ENCODE measurements around the gene DPH2. TPM values are rescaled to one million over a fixed set of nuclear protein-coding genes. Genes with fewer than 3 reads are reported as not detected.

Gene DPH2
- total and polyA plus RNA-seq, 7 donors = 10.7 to 37.2 (median 12.1) TPM

- Histone ChIP-seq H3K27me3 (peaks cover 0 to 17% (median 0%) of the 10 kb centered on the region in 3 donors), H3K27ac (peak overlapping the region; percentile 14 to 63 (median 51)), H3K36me3 (no peaks in the 10 kb centered on the region), H3K9me3 (no peaks in the 10 kb centered on the region), H3K4me1 (peaks cover 0 to 41% (median 36%) of the 10 kb centered on the region in 4 donors), H3K4me3 (peak overlapping the region; percentile 36 to 59 (median 56))
- TF ChIP-seq CTCF (IDR thresholded peaks at IDR 0.05) = no peak
- no peak for TF ChIP-seq EP300 (IDR thresholded peaks at IDR 0.05)
- no peak for TF ChIP-seq POLR2AphosphoS5 (IDR thresholded peaks at IDR 0.05)
- TF ChIP-seq POLR2A (IDR thresholded peaks at IDR 0.05) = no peak
- peak; percentile 65 for DNase-seq
- intact Hi-C loops (cut with DNase I) = no loop called here
- WGBS, 2 donors = 7 to 11% methylated on average over 56 of the region's 56 CpGs
Observed at GRCh38 chr1:43936431-43937151, 33.2 kb upstream of the DPH2 start.

DNA sequence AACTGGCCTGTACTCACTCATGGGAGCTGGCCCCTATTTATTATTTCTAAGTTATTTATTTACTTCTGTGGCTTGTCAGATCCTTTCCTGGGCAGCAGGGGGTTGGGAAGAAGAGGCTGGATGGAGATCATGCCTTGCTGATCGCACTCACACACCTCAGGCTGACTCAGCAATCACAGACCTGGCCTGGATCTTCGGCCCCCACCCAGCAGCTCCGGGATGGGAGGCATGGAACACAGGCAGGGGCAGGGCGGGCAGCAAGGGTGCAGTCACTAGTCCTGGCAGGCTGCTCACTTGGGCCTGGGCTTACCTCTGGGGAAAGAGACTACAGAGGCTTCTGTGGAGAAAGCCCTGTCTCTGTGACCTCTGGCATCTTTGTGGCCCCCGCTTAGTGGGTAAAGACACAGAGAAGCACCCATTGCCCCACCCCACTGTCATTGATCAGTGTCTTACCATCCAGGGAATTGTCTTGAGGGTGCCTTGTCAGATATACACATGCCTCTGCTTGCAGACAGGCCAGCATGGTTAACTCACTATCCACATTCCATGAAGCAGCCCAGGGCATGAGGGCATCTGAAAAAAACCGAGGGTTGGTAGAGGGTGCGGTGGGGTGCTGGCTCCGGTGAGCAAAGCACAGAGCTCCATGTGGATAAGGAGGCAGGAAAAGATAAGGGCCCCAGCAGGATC lies 32.5 kb upstream of the DPH2 start:
- Histone ChIP-seq H3K4me3 (no peak overlapping the region), H3K9me3 (no peaks in the 10 kb centered on the region), H3K4me1 (peaks cover 0 to 41% (median 36%) of the 10 kb centered on the region in 4 donors), H3K27ac (no peak overlapping the region), H3K36me3 (no peaks in the 10 kb centered on the region), H3K27me3 (peaks cover 0 to 17% (median 0%) of the 10 kb centered on the region in 3 donors)
- intact Hi-C loops (cut with DNase I) = no loop called here
- peak; percentile 47 for DNase-seq
- TF ChIP-seq POLR2AphosphoS5 (IDR thresholded peaks at IDR 0.05) (no peak), POLR2A (IDR thresholded peaks at IDR 0.05) (no peak)
- 79 to 93% methylated on average over 8 of the region's 8 CpGs for WGBS, 2 donors

DNA sequence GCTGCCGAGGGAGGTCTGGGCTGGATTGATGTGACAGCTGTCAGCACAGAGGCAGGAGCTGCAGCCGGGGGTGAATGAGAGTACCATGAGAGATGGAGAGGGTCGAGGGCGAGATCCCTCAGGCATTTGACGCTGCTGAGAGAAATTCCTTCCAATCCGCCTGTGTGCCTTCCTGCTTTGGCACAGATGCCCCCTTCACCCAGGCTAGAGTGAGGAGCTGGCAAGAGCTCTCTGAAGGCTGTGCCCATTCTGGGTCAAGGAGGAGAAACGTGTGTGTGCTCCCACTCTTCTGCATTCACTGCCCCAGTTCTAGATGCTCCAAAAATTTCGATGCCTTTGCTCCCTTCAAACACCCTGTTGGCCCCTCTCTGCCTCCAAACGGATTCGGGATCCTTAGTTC lies 31.4 kb upstream of the DPH2 start:
- 91 to 94% methylated on average over 10 of the region's 10 CpGs for WGBS, 2 donors

GRCh38 chr1:43938892-43939587 lies 30.8 kb upstream of the DPH2 start:
- WGBS, 2 donors = 87 to 89% methylated on average over 3 of the region's 3 CpGs
- H3K27ac ChIP-seq = no peak overlapping the region
- intact Hi-C loops (cut with DNase I) = no loop called here
- H3K36me3 ChIP-seq = no peaks in the 10 kb centered on the region
- H3K9me3 ChIP-seq = no peaks in the 10 kb centered on the region
- H3K27me3 ChIP-seq = peaks cover 0 to 5% (median 0%) of the 10 kb centered on the region in 3 donors
- TF ChIP-seq POLR2AphosphoS5 (IDR thresholded peaks at IDR 0.05) (no peak), POLR2A (IDR thresholded peaks at IDR 0.05) (no peak), EP300 (IDR thresholded peaks at IDR 0.05) (no peak), CTCF (IDR thresholded peaks at IDR 0.05) (no peak)
- DNase-seq = peak; percentile 46
- peaks cover 0 to 27% (median 22%) of the 10 kb centered on the region in 4 donors for H3K4me1 ChIP-seq
- no peak overlapping the region for H3K4me3 ChIP-seq

More for the DNA sequence above, 31.4 kb upstream of the DPH2 start:
- intact Hi-C loops (cut with DNase I) = no loop called here
- peaks cover 0 to 11% (median 0%) of the 10 kb centered on the region in 3 donors for H3K27me3 ChIP-seq
- H3K4me3 ChIP-seq = no peak overlapping the region
- H3K4me1 ChIP-seq = peaks cover 0 to 34% (median 29%) of the 10 kb centered on the region in 4 donors
- TF ChIP-seq POLR2A (IDR thresholded peaks at IDR 0.05) (no peak), POLR2AphosphoS5 (IDR thresholded peaks at IDR 0.05) (no peak), EP300 (IDR thresholded peaks at IDR 0.05) (no peak), CTCF (IDR thresholded peaks at IDR 0.05) (no peak)
- H3K27ac ChIP-seq = no peak overlapping the region
- peak; percentile 18 for DNase-seq
- no peaks in the 10 kb centered on the region for H3K36me3 ChIP-seq
- H3K9me3 ChIP-seq = no peaks in the 10 kb centered on the region

- H3K36me3 ChIP-seq = no peaks in the 10 kb centered on the region
- no peaks in the 10 kb centered on the region for H3K9me3 ChIP-seq
- H3K4me1 ChIP-seq = peaks cover 0 to 21% (median 16%) of the 10 kb centered on the region in 4 donors
- no peak overlapping the region for H3K27ac ChIP-seq
- no peak for DNase-seq
- H3K4me3 ChIP-seq = no peak overlapping the region
- H3K27me3 ChIP-seq = no peaks in the 10 kb centered on the region
- 92 to 96% methylated on average over 3 of the region's 3 CpGs for WGBS, 2 donors
- intact Hi-C loops (cut with DNase I) = no loop called here
- no peak for TF ChIP-seq POLR2AphosphoS5 (IDR thresholded peaks at IDR 0.05)
- no peak for TF ChIP-seq CTCF (IDR thresholded peaks at IDR 0.05)
Observed at GRCh38 chr1:43942411-43942810, 27.4 kb upstream of the DPH2 start.

Measured in sigmoid colon (tissue), 7 donors.